ENCODE measurements around the gene DDX60.

- TF ChIP-seq CTCF (IDR thresholded peaks at IDR 0.05; ENCODE audit: low read length) (no peak), EZH2 (IDR thresholded peaks at IDR 0.05; ENCODE audit: borderline replicate concordance, low read length) (no peak)
Measured at GRCh38 chr4:168304744-168305459, 13.7 kb downstream of the DDX60 start.

All from OCI-LY1 (cell line).